Measurements from ENCODE around the gene TCF12.

TCF12 gene

GRCh38 chr15:57306161-57306943 is 387.9 kb downstream of the TCF12 start:
- Histone ChIP-seq H3K4me3 (replicated peaks; ENCODE audit: insufficient read depth, low read length) (peak overlapping the region; percentile 76), H3K27ac (replicated peaks) (peak overlapping the region; percentile 91), H3K27me3 (ENCODE audit: insufficient read depth, poor library complexity, severe bottlenecking) (no peaks in the 10 kb centered on the region)
- TF ChIP-seq, protein P1, sequence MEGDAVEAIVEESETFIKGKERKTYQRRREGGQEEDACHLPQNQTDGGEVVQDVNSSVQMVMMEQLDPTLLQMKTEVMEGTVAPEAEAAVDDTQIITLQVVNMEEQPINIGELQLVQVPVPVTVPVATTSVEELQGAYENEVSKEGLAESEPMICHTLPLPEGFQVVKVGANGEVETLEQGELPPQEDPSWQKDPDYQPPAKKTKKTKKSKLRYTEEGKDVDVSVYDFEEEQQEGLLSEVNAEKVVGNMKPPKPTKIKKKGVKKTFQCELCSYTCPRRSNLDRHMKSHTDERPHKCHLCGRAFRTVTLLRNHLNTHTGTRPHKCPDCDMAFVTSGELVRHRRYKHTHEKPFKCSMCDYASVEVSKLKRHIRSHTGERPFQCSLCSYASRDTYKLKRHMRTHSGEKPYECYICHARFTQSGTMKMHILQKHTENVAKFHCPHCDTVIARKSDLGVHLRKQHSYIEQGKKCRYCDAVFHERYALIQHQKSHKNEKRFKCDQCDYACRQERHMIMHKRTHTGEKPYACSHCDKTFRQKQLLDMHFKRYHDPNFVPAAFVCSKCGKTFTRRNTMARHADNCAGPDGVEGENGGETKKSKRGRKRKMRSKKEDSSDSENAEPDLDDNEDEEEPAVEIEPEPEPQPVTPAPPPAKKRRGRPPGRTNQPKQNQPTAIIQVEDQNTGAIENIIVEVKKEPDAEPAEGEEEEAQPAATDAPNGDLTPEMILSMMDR (IDR thresholded peaks at IDR 0.05; ENCODE audit: insufficient read depth, low read length): peak; percentile 47
- TF ChIP-seq SPI1 (IDR thresholded peaks at IDR 0.05; ENCODE audit: borderline replicate concordance, low read depth) (no peak), GABPA (IDR thresholded peaks at IDR 0.05; ENCODE audit: low read depth) (no peak), POLR2AphosphoS5 (IDR thresholded peaks at IDR 0.05; ENCODE audit: low read depth) (peak; percentile 1; the same call in 1 of the 2 replicates)
- TF ChIP-seq, protein P2, sequence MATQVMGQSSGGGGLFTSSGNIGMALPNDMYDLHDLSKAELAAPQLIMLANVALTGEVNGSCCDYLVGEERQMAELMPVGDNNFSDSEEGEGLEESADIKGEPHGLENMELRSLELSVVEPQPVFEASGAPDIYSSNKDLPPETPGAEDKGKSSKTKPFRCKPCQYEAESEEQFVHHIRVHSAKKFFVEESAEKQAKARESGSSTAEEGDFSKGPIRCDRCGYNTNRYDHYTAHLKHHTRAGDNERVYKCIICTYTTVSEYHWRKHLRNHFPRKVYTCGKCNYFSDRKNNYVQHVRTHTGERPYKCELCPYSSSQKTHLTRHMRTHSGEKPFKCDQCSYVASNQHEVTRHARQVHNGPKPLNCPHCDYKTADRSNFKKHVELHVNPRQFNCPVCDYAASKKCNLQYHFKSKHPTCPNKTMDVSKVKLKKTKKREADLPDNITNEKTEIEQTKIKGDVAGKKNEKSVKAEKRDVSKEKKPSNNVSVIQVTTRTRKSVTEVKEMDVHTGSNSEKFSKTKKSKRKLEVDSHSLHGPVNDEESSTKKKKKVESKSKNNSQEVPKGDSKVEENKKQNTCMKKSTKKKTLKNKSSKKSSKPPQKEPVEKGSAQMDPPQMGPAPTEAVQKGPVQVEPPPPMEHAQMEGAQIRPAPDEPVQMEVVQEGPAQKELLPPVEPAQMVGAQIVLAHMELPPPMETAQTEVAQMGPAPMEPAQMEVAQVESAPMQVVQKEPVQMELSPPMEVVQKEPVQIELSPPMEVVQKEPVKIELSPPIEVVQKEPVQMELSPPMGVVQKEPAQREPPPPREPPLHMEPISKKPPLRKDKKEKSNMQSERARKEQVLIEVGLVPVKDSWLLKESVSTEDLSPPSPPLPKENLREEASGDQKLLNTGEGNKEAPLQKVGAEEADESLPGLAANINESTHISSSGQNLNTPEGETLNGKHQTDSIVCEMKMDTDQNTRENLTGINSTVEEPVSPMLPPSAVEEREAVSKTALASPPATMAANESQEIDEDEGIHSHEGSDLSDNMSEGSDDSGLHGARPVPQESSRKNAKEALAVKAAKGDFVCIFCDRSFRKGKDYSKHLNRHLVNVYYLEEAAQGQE (IDR thresholded peaks at IDR 0.05; ENCODE audit: insufficient replicate concordance, low read depth): no peak
- peak in 1 of 2 experiments; percentile 79 for DNase-seq (ENCODE audit: low read depth in 1 of 2, low spot score in 1 of 2)

DNA sequence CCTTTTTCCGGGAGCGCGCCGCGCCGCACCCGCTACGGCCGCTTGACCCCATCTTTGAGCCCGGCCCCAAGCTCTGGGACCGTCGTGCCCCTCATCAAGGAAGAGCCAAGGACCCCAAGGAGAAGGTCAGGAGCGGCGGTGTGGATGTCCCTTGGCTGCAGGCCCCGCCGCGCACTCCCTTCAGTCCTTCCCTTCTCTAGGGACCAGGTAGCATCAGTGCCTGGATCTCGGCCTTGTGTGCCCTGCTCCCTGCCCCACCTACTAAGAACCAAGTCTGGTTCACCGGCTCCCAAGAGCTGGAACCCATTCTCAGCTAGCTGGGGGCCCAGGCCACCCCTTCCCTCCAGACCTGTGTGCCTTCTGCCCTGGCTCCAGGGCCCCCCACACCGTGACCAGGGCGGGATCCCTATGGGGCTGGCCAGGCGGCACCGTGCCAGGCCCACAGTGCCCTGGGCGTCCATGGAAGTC is 388.5 kb downstream of the TCF12 start:
- Histone ChIP-seq H3K27ac (replicated peaks) (peak overlapping the region; percentile 91; the same call in 1 of the 2 replicates), H3K27me3 (ENCODE audit: insufficient read depth, poor library complexity, severe bottlenecking) (no peaks in the 10 kb centered on the region), H3K4me3 (replicated peaks; ENCODE audit: insufficient read depth, low read length) (no peak overlapping the region)
- TF ChIP-seq POLR2AphosphoS5 (IDR thresholded peaks at IDR 0.05; ENCODE audit: low read depth): no peak; the same call in 1 of the 2 replicates
- no peak for TF ChIP-seq GABPA (IDR thresholded peaks at IDR 0.05; ENCODE audit: low read depth)
- no peak for TF ChIP-seq SPI1 (IDR thresholded peaks at IDR 0.05; ENCODE audit: borderline replicate concordance, low read depth)
- TF ChIP-seq, protein P1 (IDR thresholded peaks at IDR 0.05; ENCODE audit: insufficient read depth, low read length): no peak
- TF ChIP-seq, protein P2 (IDR thresholded peaks at IDR 0.05; ENCODE audit: insufficient replicate concordance, low read depth): no peak
- DNase-seq (ENCODE audit: low read depth in 1 of 2, low spot score in 1 of 2): no peak

GRCh38 chr15:57307527-57308169 is 389.2 kb downstream of the TCF12 start:
- TF ChIP-seq POLR2AphosphoS5 (IDR thresholded peaks at IDR 0.05; ENCODE audit: low read depth): no peak; the same call in 1 of the 2 replicates
- TF ChIP-seq, protein P1 (IDR thresholded peaks at IDR 0.05; ENCODE audit: insufficient read depth, low read length): no peak
- no peak for TF ChIP-seq SPI1 (IDR thresholded peaks at IDR 0.05; ENCODE audit: borderline replicate concordance, low read depth)
- no peak for TF ChIP-seq GABPA (IDR thresholded peaks at IDR 0.05; ENCODE audit: low read depth)
- TF ChIP-seq, protein P2 (IDR thresholded peaks at IDR 0.05; ENCODE audit: insufficient replicate concordance, low read depth): no peak
- Histone ChIP-seq H3K27ac (replicated peaks) (no peak overlapping the region), H3K4me3 (replicated peaks; ENCODE audit: insufficient read depth, low read length) (no peak overlapping the region), H3K27me3 (ENCODE audit: insufficient read depth, poor library complexity, severe bottlenecking) (no peaks in the 10 kb centered on the region)
- no peak for DNase-seq (ENCODE audit: low read depth in 1 of 2, low spot score in 1 of 2)

Measured in HL-60 (cell line).